Kidney (tissue), 14 donors: ENCODE measurements around the gene SFTPA1. TPM values are rescaled to one million over a fixed set of nuclear protein-coding genes. Genes with fewer than 3 reads are reported as not detected.
"Not testable (repeated sequence)": the region's sequence is repeated elsewhere in the genome, so short reads cannot be mapped to it uniquely, and the experiment has no call there.

ENCODE experiments used
- DNase-seq, 5 donors: peaks; one replicate each; pipeline ENCODE4 v3.0.0-alpha.2; 2013 to 2020
- FAIRE-seq: peaks from 2 replicates; lab custom pipeline; 2012; peaks lifted over from hg19 to GRCh38; lab: Jason Lieb, UNC
- H3K27ac ChIP-seq, 2 donors: one replicate each; pipeline ENCODE4 v1.7.0; 2013; ENCODE audit warnings: low read depth in 2 of 2, low read length in 2 of 2, inconsistent platforms in 1 of 2
- H3K27me3 ChIP-seq: one replicate; pipeline ENCODE4 v1.7.1; 2013; ENCODE audit warnings: low read length, inconsistent platforms; ENCODE audit not compliant: control insufficient read depth, insufficient read depth
- H3K36me3 ChIP-seq, 3 donors: one replicate each; pipeline versions ENCODE4 v1.7.0 to v1.7.1; 2013; ENCODE audit warnings: low read length in 3 of 3, control low read depth in 1 of 3, inconsistent platforms in 1 of 3; ENCODE audit not compliant: insufficient read depth in 3 of 3, control insufficient read depth in 2 of 3
- H3K4me1 ChIP-seq, 3 donors: one replicate each; pipeline versions ENCODE4 v1.7.0 to v1.7.1; 2013; ENCODE audit warnings: low read length in 3 of 3, inconsistent platforms in 1 of 3, low read depth in 1 of 3; ENCODE audit not compliant: control insufficient read depth in 2 of 3, insufficient read depth in 2 of 3
- H3K4me3 ChIP-seq, 3 donors: one replicate each; pipeline versions ENCODE4 v1.7.0 to v1.8.1; 2013; ENCODE audit warnings: low read length in 3 of 3, control low read depth in 1 of 3, inconsistent platforms in 1 of 3
- H3K9ac ChIP-seq, 3 donors: one replicate each; pipeline versions ENCODE4 v1.7.0 to v1.7.1; 2013; ENCODE audit warnings: low read length in 3 of 3, control low read depth in 1 of 3, inconsistent platforms in 1 of 3
- H3K9me3 ChIP-seq, 3 donors: one replicate each; pipeline versions ENCODE4 v1.7.0 to v1.7.1; 2013; ENCODE audit warnings: low read length in 3 of 3, control low read depth in 1 of 3, inconsistent platforms in 1 of 3; ENCODE audit not compliant: control insufficient read depth in 2 of 3, insufficient read depth in 1 of 3
- intact Hi-C: fragments of 100-400 bp; cut with DNase I; formaldehyde crosslinking; loops from one replicate; pipeline ENCODE4 v1.11.1; 2022
- polyA plus RNA-seq: library from polyadenylated mRNA; stranded (reverse); fragments of 350-450 nt; fragmentation: Illumina TruSeq; extraction: RNeasy Lipid Tissue Mini Kit (QIAGEN cat#74804); gene quantifications from one replicate; pipeline ENCODE4 v1.2.3, GENCODE V29; 2014; ENCODE audit warnings: low read depth, low replicate concordance; ENCODE audit not compliant: insufficient read depth
- total RNA-seq: library from RNA; stranded (reverse); fragmentation: NEBNext Ultra II Directional; extraction: Animal tissue kit (Norgen Biotek cat#: 25700); gene quantifications from one replicate; pipeline ENCODE4 v1.2.1, GENCODE V29; 2021
- TF ChIP-seq, protein P1 (sequence below): IDR thresholded peaks from 3 replicates; pipeline ENCODE4 v1.5.1; 2012; ENCODE audit warnings: mild to moderate bottlenecking, moderate library complexity, borderline replicate concordance; ENCODE audit not compliant: insufficient read depth; ENCODE audit errors: extremely low read depth
- donor health status: control.
- donor health status: control.
- donor health status: control.
- donor health status: control.
- donor health status: control.
- donor health status: DM: yes; HTN: yes; CAD: no.
- donor health status: Normal renal cell carcinoma (clear cell type).

Gene SFTPA1
- total and polyA plus RNA-seq, 2 donors from 2014 or later, result not detected

DNA sequence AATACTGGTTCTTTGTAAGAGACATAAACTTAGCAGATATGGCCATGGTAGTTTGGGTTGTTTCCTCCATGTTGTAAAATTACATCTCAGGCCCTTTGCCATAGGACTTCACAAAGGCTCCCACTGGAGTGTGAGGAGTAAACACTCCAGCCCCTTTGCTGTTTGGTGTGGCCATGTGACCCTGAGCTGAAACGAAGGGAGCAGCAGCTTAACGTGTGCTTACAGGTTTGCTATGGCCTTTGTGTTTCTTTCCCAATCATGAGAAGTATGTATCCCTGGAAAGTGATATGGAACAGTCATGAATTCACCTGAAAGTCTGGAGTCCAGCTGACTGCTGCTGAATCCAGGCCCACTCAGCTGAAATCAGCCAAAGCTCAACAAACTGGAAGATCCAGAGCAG lies 23.8 kb upstream of the SFTPA1 start:
- Histone ChIP-seq H3K27ac (no peak overlapping the region), H3K4me1 (no peaks in the 10 kb centered on the region), H3K9ac (no peak overlapping the region), H3K36me3 (no peaks in the 10 kb centered on the region), H3K9me3 (no peaks in the 10 kb centered on the region), H3K27me3 (no peaks in the 10 kb centered on the region), H3K4me3 (no peak overlapping the region)
- FAIRE-seq (no peak), DNase-seq (no peak)
- TF ChIP-seq, protein P1, sequence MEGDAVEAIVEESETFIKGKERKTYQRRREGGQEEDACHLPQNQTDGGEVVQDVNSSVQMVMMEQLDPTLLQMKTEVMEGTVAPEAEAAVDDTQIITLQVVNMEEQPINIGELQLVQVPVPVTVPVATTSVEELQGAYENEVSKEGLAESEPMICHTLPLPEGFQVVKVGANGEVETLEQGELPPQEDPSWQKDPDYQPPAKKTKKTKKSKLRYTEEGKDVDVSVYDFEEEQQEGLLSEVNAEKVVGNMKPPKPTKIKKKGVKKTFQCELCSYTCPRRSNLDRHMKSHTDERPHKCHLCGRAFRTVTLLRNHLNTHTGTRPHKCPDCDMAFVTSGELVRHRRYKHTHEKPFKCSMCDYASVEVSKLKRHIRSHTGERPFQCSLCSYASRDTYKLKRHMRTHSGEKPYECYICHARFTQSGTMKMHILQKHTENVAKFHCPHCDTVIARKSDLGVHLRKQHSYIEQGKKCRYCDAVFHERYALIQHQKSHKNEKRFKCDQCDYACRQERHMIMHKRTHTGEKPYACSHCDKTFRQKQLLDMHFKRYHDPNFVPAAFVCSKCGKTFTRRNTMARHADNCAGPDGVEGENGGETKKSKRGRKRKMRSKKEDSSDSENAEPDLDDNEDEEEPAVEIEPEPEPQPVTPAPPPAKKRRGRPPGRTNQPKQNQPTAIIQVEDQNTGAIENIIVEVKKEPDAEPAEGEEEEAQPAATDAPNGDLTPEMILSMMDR, result no peak
- intact Hi-C loops, result no loop called here

DNA sequence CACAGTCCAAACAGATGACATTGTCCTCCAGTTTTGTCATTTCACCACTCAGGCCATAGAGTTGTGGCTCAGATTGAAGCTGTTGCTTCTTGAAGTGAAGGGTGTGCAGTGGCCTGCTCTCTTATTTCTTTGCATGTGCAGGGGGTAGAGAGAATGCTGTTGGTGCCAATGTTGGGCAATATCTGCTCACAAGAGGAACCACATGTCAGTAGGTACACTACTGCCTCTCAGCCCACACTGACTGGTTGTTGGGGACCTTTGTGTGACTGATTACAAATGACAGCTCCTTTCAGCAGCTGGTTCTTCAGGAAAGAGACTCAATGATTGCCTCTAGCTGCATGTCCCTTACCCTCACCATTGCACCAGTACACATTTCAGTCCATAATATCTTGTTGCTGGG lies 21.9 kb upstream of the SFTPA1 start:
- Histone ChIP-seq H3K27me3 (no peaks in the 10 kb centered on the region), H3K9me3 (no peaks in the 10 kb centered on the region), H3K4me1 (no peaks in the 10 kb centered on the region), H3K4me3 (no peak overlapping the region), H3K36me3 (no peaks in the 10 kb centered on the region), H3K27ac (no peak overlapping the region), H3K9ac (no peak overlapping the region)
- intact Hi-C loops, result no loop called here
- no peak for DNase-seq
- FAIRE-seq, result no peak
- TF ChIP-seq, protein P1, result no peak

DNA sequence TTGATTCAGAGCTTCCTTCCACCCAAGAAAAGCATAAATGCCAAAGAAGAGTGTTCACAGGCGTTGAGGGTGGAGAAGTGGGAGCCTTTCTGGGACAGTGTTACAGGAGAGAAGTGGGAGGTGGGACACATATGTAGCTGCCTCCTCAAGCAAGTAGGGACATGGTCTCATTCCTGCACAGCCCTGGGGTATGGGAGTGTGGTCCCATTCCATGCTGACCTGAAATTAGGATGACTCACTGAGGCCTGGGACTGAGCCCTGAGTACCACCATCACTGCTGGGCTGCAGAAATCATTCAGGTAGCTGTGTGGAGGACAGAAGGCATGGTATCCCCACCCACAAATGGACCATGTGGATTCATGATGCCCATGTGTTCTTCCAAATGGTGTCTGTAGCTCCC lies 17.4 kb upstream of the SFTPA1 start:
- DNase-seq (no peak), FAIRE-seq (no peak)
- TF ChIP-seq, protein P1, result no peak
- intact Hi-C loops, result no loop called here
- H3K4me3 ChIP-seq, result no peak overlapping the region
- H3K27me3 ChIP-seq, result no peaks in the 10 kb centered on the region
- no peak overlapping the region for H3K9ac ChIP-seq
- H3K9me3 ChIP-seq, result peaks cover 0 to 10% (median 0%) of the 10 kb centered on the region in 3 donors
- H3K36me3 ChIP-seq, result no peaks in the 10 kb centered on the region
- no peaks in the 10 kb centered on the region for H3K4me1 ChIP-seq
- H3K27ac ChIP-seq, result no peak overlapping the region

DNA sequence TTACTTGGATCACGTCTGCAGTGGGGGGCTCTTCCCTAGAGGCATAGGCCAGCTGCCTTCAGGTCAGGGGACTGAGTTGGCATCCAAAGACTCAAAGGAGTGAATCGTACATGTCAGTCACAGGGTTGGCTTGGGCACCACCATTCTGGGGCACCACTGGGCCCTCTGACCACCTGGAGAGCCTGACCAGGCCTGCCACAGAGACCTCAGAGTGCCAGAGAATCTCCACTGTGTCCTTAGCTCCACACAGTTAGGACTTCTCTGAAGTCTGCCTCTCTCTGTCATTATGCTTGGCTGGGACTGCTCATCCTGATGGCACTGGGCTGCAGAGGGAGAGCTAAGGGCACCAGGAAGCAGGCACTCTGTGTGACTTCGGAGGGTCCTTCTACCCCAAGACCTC lies 16.2 kb upstream of the SFTPA1 start:
- DNase-seq, intact Hi-C loops, H3K36me3 ChIP-seq, H3K4me1 ChIP-seq, H3K27ac ChIP-seq, H3K9ac ChIP-seq, FAIRE-seq, H3K4me3 ChIP-seq, H3K27me3 ChIP-seq: not testable (repeated sequence)
- H3K9me3 ChIP-seq, result peaks cover 0 to 10% (median 0%) of the 10 kb centered on the region in 3 donors
